OCI-LY3 (cell line): ENCODE measurements around the gene STRADA.

Experiments used
- H2AFZ ChIP-seq: fragments of 200-600, 300-600 bp; shearing (Covaris generic); 2 replicates; pipeline ENCODE4 v1.6.0; 2014; ENCODE audit warnings: antibody characterized with exemption, low read depth, low read length
- H3K27ac ChIP-seq: fragments of 200-600, 300-600 bp; sonication (generic); 2 replicates; pipeline ENCODE4 v1.5.1; 2014; ENCODE audit warnings: mild to moderate bottlenecking, low read length, moderate library complexity, mixed read lengths
- H3K27me3 ChIP-seq: fragments of 200-600, 300-600 bp; sonication (generic); 2 replicates; pipeline ENCODE4 v1.6.1; 2014; ENCODE audit warnings: low read depth, low read length, mixed read lengths
- H3K36me3 ChIP-seq: fragments of 200-600, 300-600 bp; sonication (generic); replicated peaks from 2 replicates; pipeline ENCODE3; 2014; ENCODE audit warnings: low read depth, low read length, mixed read lengths
- H3K4me1 ChIP-seq: fragments of 300-600, 200-600 bp; sonication (generic); 2 replicates; pipeline ENCODE4 v1.6.1; 2014; ENCODE audit warnings: low read length, mixed read lengths
- H3K4me2 ChIP-seq: fragments of 200-600, 300-600 bp; sonication (generic); 2 replicates; pipeline ENCODE4 v1.6.1; 2014; ENCODE audit warnings: low read length, mixed read lengths
- H3K4me3 ChIP-seq: fragments of 300-600, 200-600 bp; sonication (generic); 2 replicates; pipeline ENCODE4 v1.5.1; 2014; ENCODE audit warnings: antibody characterized with exemption, mild to moderate bottlenecking, low read length, moderate library complexity
- H3K79me2 ChIP-seq: fragments of 300-600, 200-600 bp; shearing (Covaris generic); 2 replicates; pipeline ENCODE4 v1.6.1; 2014; ENCODE audit warnings: mild to moderate bottlenecking, low read length, mixed read lengths
- H3K9ac ChIP-seq: fragments of 300-600, 200-600 bp; shearing (Covaris generic); 2 replicates; pipeline ENCODE4 v1.6.0; 2014; ENCODE audit warnings: mild to moderate bottlenecking, low read length, moderate library complexity
- H3K9me3 ChIP-seq: fragments of 200-600, 300-600 bp; shearing (Covaris generic); 2 replicates; pipeline ENCODE4 v1.6.1; 2014; ENCODE audit warnings: low read length, mixed read lengths; ENCODE audit not compliant: insufficient read depth
- H4K20me1 ChIP-seq: fragments of 200-600, 300-600 bp; sonication (generic); 2 replicates; pipeline ENCODE4 v1.6.1; 2016; ENCODE audit warnings: low read length, mixed read lengths; ENCODE audit not compliant: insufficient read depth
- EZH2phosphoT487 ChIP-seq: fragments of 200-600 bp; shearing (Covaris generic); IDR thresholded peaks from 2 replicates; pipeline ENCODE4 v1.6.1; 2018; ENCODE audit warnings: antibody characterized with exemption, mixed run types, low read depth
- TF ChIP-seq, protein P1 (sequence below): fragments of 200-600, 300-600 bp; sonication (generic); IDR thresholded peaks from 2 replicates; pipeline ENCODE4 v1.5.1; 2014; ENCODE audit warnings: antibody characterized with exemption, low read length, low read depth

The STRADA gene

DNA sequence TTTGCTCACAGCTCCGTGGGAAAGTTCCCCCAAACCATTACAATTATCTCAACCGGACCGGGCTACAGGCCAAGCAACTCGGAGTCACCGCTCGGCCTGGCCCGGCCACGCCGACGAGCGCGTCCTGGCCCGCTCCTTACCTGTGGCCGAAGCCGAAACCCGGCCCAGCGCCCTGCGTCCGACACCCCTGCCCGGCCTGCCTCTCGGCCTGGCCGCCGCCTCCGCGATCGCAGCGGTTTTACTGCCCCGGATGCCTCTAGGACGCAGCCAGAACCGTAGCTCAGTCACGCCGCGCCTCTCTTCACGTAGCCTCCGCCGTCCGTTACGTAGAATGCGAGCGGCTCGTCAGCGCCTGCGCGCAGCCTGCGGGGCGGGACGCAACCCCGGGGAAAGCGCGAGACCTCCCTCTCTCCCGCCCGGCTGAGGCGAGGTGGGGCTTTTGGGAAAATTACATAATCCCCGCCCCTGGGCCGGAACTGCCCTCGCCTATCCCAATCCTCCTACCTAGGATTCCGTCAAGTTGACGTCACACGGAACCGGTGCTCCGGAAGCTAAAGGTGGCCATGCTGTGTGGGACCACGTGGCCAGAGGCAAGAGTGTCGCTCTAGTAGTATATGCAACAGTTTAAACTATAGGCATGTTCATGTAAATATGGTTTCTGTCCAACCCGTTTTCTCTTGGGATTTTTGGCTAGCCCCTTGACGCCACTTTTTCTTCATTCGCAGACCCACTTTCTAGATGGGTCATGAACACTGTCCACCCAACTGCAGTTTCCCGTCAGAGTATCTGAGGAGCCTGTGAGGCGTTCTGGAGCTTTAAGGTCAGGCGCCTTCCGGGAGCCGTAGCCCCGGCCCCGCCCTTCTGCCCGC lies 31.9 kb upstream of the STRADA start, which contains the start of gene CCDC47:
CCDC47 (minus strand) TSS at position 326 of the 869 bp plus-strand sequence. CDS start 7,422 bp downstream, outside the sequence.
- TF ChIP-seq, protein P1, sequence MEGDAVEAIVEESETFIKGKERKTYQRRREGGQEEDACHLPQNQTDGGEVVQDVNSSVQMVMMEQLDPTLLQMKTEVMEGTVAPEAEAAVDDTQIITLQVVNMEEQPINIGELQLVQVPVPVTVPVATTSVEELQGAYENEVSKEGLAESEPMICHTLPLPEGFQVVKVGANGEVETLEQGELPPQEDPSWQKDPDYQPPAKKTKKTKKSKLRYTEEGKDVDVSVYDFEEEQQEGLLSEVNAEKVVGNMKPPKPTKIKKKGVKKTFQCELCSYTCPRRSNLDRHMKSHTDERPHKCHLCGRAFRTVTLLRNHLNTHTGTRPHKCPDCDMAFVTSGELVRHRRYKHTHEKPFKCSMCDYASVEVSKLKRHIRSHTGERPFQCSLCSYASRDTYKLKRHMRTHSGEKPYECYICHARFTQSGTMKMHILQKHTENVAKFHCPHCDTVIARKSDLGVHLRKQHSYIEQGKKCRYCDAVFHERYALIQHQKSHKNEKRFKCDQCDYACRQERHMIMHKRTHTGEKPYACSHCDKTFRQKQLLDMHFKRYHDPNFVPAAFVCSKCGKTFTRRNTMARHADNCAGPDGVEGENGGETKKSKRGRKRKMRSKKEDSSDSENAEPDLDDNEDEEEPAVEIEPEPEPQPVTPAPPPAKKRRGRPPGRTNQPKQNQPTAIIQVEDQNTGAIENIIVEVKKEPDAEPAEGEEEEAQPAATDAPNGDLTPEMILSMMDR = no peak
- TF ChIP-seq EZH2phosphoT487 = no peak
- Histone ChIP-seq H3K4me3 (peak within 1 kb of the TSS; percentile 88), H3K27me3 (no peaks in the 10 kb centered on the region), H3K4me1 (peaks cover 26% of the 10 kb centered on the region), H3K4me2 (peak within 1 kb of the TSS; percentile 100), H3K36me3 (peaks cover 34% of the 10 kb centered on the region), H2AFZ (peak within 1 kb of the TSS; percentile 56; the same call in 1 of the 2 replicates), H4K20me1 (peaks cover 38% of the 10 kb centered on the region), H3K79me2 (peaks cover 93% of the 10 kb centered on the region), H3K27ac (peak within 1 kb of the TSS; percentile 97), H3K9ac (peak within 1 kb of the TSS; percentile 96), H3K9me3 (no peaks in the 10 kb centered on the region)

DNA sequence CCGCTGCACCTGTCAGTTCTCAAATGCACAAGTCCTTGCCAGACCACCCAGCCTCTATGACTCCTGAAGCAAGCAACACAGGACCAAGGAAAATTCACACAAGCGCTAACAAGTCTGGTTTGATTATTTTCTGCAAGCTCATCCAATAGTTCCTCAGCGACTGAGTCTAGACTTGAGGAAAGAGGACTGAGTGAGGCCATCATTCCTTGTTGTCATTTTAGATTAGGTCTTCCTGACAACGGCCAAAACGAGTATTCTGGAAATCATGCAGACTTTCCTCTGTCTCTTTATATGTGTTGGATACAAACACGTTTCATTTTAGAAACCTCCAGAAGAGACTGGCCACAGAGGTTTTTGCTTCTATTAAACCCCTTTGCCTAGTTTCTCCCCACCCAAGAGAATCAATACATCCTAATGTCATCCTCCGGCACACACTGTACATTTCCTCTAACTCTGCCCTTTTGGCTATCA lies 31.2 kb upstream of the STRADA start:
- H3K9me3 ChIP-seq = no peaks in the 10 kb centered on the region
- H3K79me2 ChIP-seq = peaks cover 93% of the 10 kb centered on the region
- no peak overlapping the region for H2AFZ ChIP-seq
- TF ChIP-seq, protein P1 = no peak
- no peak for TF ChIP-seq EZH2phosphoT487
- no peaks in the 10 kb centered on the region for H3K27me3 ChIP-seq
- peak overlapping the region; percentile 88 for H3K4me3 ChIP-seq
- peaks cover 36% of the 10 kb centered on the region for H4K20me1 ChIP-seq
- H3K4me1 ChIP-seq = peaks cover 26% of the 10 kb centered on the region
- peak overlapping the region; percentile 64 for H3K4me2 ChIP-seq
- peaks cover 33% of the 10 kb centered on the region for H3K36me3 ChIP-seq
- H3K27ac ChIP-seq = peak overlapping the region; percentile 97
- H3K9ac ChIP-seq = peak overlapping the region; percentile 91

DNA sequence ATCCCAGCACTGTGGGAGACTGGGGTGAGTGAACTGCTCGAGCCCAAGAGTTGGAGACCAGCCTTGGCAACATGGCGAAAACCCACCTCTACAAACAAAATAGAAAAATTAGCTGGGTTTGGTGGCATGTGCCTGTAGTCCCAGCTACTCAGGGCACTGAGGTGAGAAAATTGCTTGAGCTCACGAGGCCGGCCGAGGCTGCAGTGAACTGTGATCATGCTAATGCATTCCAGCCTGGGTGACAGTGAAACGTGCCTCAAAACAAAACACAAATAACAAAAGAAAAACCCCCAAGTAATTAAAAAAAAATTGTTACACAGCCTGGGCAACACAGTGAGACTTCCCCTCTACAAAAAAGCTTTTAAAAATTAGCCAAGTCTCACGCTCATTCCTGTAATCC lies 26.8 kb upstream of the STRADA start:
- no peak overlapping the region for H3K27ac ChIP-seq
- H3K9ac ChIP-seq = no peak overlapping the region
- peaks cover 10% of the 10 kb centered on the region; the same call in 1 of the 2 replicates for H4K20me1 ChIP-seq
- TF ChIP-seq, protein P1 = no peak
- no peak for TF ChIP-seq EZH2phosphoT487
- H3K36me3 ChIP-seq = peaks cover 45% of the 10 kb centered on the region
- H3K9me3 ChIP-seq = no peaks in the 10 kb centered on the region
- no peaks in the 10 kb centered on the region for H3K27me3 ChIP-seq
- H3K4me1 ChIP-seq = peaks cover 10% of the 10 kb centered on the region
- H3K4me2 ChIP-seq = no peak overlapping the region
- no peak overlapping the region for H2AFZ ChIP-seq
- H3K4me3 ChIP-seq = no peak overlapping the region
- H3K79me2 ChIP-seq = peaks cover 92% of the 10 kb centered on the region

DNA sequence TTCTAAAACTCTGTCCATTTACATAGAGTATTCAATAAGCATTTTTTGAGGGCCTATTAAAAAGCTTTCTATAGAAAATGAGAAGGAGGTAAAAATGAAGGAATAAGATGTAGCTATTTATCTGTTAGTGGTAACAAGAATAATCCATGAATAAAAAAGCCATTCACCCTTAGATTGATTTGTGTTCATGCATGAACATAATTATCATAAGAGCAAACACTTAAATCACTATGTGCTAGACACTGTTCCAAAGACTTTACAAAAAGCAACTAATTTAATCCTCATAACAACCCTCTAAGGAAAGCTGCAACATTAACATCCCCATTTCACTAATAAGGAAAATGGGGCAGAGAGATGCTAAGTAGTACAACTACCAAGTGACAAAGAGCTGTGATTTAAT lies 25.2 kb upstream of the STRADA start:
- no peak for TF ChIP-seq EZH2phosphoT487
- TF ChIP-seq, protein P1 = no peak
- Histone ChIP-seq H4K20me1 (peaks cover 10% of the 10 kb centered on the region; the same call in 1 of the 2 replicates), H2AFZ (no peak overlapping the region), H3K4me1 (peaks cover 10% of the 10 kb centered on the region), H3K27me3 (no peaks in the 10 kb centered on the region), H3K9me3 (no peaks in the 10 kb centered on the region), H3K27ac (no peak overlapping the region), H3K4me2 (no peak overlapping the region), H3K79me2 (peaks cover 76% of the 10 kb centered on the region), H3K9ac (no peak overlapping the region), H3K36me3 (peaks cover 53% of the 10 kb centered on the region), H3K4me3 (no peak overlapping the region)
